Upper lobe of left lung (tissue), 4 donors: ENCODE results near the gene BLOC1S3.

Experiments
- EP300 ChIP-seq, 4 donors: sonication (generic); formaldehyde crosslinking; IDR thresholded peaks; one replicate each; pipeline ENCODE4 v1.5.1; 2017; ENCODE audit warnings: antibody characterized with exemption in 4 of 4, control low read depth in 2 of 4
- POLR2A ChIP-seq, 4 donors: fragments of 450-650 bp; IDR thresholded peaks; one replicate each; pipeline ENCODE4 v1.5.1; 2016 to 2017; ENCODE audit warnings: antibody characterized with exemption in 4 of 4, mild to moderate bottlenecking in 2 of 4
- POLR2AphosphoS5 ChIP-seq, 2 donors: sonication (generic); formaldehyde crosslinking; IDR thresholded peaks; one replicate each; pipeline ENCODE4 v1.5.1; 2017; ENCODE audit warnings: antibody characterized with exemption in 2 of 2
- TF ChIP-seq, protein P1 (sequence below), 6 experiments: fragments of 450-650 bp in 4 of 6; fragments of 200-600 bp in 2 of 6; sonication (generic) in 2 of 6; IDR thresholded peaks; one replicate each; pipeline ENCODE4 v1.5.1; 2016 to 2019; ENCODE audit warnings: antibody characterized with exemption in 6 of 6

DNA sequence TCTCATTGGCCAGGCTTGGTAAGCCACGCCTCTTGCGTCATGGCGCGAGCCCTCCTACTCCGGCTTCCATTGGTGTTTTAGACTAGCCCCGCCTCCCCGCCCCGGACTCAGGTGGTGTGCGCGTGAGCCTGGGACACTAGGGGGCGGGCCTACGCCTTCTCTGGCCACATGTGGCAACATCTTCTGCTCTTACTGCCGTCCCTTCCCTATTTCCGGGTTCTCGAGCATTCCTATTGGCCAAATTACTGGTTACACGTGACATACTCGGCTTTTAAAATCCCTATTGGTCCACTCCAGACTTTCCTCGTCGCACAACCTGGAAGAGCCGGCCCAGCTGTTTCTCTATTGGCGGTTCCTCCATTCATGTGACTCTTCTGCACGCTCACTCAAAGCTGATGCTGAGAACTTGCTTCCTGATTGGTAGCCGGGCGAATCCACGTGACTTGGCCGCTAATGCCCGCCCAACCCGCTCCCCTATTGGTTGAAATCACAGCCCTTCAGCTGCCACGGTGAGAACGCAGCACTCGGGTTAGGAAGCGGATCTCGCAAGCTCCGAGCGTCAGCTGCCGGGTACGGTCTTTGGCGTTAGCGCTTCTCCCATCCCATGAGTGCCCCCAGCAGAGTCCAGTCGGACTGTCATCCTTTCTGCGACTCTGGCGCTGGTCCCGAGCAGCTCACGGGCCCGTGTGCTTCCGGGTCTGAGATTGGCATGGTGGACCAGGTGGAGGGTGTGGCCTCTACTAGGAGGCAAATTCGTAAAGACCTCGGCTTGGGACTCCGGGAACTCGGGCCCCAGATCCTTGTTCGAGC is at the start of gene BLOC1S3:
- TF ChIP-seq POLR2AphosphoS5 (IDR thresholded peaks at IDR 0.05) (peak; percentile 82 to 93), POLR2A (IDR thresholded peaks at IDR 0.05) (peak in 3 of 4 donors; percentile 61 to 88 (median 68)), EP300 (IDR thresholded peaks at IDR 0.05) (peak in 1 of 4 donors; percentile 4)
- TF ChIP-seq, protein P1, sequence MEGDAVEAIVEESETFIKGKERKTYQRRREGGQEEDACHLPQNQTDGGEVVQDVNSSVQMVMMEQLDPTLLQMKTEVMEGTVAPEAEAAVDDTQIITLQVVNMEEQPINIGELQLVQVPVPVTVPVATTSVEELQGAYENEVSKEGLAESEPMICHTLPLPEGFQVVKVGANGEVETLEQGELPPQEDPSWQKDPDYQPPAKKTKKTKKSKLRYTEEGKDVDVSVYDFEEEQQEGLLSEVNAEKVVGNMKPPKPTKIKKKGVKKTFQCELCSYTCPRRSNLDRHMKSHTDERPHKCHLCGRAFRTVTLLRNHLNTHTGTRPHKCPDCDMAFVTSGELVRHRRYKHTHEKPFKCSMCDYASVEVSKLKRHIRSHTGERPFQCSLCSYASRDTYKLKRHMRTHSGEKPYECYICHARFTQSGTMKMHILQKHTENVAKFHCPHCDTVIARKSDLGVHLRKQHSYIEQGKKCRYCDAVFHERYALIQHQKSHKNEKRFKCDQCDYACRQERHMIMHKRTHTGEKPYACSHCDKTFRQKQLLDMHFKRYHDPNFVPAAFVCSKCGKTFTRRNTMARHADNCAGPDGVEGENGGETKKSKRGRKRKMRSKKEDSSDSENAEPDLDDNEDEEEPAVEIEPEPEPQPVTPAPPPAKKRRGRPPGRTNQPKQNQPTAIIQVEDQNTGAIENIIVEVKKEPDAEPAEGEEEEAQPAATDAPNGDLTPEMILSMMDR (IDR thresholded peaks at IDR 0.05) = peak in 5 of 6 experiments; percentile 15 to 70 (median 56)
